Loucy (cell line): ENCODE results near the gene CDCA4.

Experiments used
- CTCF ChIP-seq: fragments of 200-600 bp; sonication (generic); conservative IDR thresholded peaks from 2 replicates; pipeline ENCODE4 v1.5.1; 2014; ENCODE audit warnings: mild to moderate bottlenecking, antibody characterized with exemption, low read length
- EZH2phosphoT487 ChIP-seq: fragments of 200-600 bp; IDR thresholded peaks from 2 replicates; pipeline ENCODE4 v1.6.1; 2018; ENCODE audit warnings: antibody characterized with exemption, mild to moderate bottlenecking, moderate library complexity, borderline replicate concordance

GRCh38 chr14:104991896-104992230 is 29.0 kb downstream of the CDCA4 start:
- TF ChIP-seq CTCF: no peak
- TF ChIP-seq EZH2phosphoT487: no peak
